ENCODE results near the gene SLC19A1.

The SLC19A1 gene

GRCh38 chr21:45540601-45540970 lies 1.7 kb downstream of the SLC19A1 start:
- H2AFZ ChIP-seq = no peak overlapping the region
- H3K4me1 ChIP-seq = no peaks in the 10 kb centered on the region
- no peaks in the 10 kb centered on the region for H3K36me3 ChIP-seq (ENCODE audit: control insufficient read depth, insufficient read depth, low read length)
- no peaks in the 10 kb centered on the region for H3K27me3 ChIP-seq (ENCODE audit: control insufficient read depth, insufficient read depth, low read length)
- TF ChIP-seq, protein P1, sequence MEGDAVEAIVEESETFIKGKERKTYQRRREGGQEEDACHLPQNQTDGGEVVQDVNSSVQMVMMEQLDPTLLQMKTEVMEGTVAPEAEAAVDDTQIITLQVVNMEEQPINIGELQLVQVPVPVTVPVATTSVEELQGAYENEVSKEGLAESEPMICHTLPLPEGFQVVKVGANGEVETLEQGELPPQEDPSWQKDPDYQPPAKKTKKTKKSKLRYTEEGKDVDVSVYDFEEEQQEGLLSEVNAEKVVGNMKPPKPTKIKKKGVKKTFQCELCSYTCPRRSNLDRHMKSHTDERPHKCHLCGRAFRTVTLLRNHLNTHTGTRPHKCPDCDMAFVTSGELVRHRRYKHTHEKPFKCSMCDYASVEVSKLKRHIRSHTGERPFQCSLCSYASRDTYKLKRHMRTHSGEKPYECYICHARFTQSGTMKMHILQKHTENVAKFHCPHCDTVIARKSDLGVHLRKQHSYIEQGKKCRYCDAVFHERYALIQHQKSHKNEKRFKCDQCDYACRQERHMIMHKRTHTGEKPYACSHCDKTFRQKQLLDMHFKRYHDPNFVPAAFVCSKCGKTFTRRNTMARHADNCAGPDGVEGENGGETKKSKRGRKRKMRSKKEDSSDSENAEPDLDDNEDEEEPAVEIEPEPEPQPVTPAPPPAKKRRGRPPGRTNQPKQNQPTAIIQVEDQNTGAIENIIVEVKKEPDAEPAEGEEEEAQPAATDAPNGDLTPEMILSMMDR (IDR thresholded peaks at IDR 0.05) = no peak
- H3K9me3 ChIP-seq (ENCODE audit: control insufficient read depth, low read length) = no peaks in the 10 kb centered on the region
- no peak overlapping the region for H3K27ac ChIP-seq
- no peak overlapping the region for H3K9ac ChIP-seq
- H3K4me2 ChIP-seq (ENCODE audit: low read length) = no peak overlapping the region
- H3K79me2 ChIP-seq = no peaks in the 10 kb centered on the region
- H3K4me3 ChIP-seq (ENCODE audit: low read depth, low read length) = no peak overlapping the region

- Histone ChIP-seq H3K9me3 (ENCODE audit: control insufficient read depth, low read length) (no peaks in the 10 kb centered on the region), H3K27ac (no peak overlapping the region), H3K4me2 (ENCODE audit: low read length) (no peak overlapping the region), H3K36me3 (ENCODE audit: control insufficient read depth, insufficient read depth, low read length) (no peaks in the 10 kb centered on the region), H3K4me1 (no peaks in the 10 kb centered on the region), H3K79me2 (no peaks in the 10 kb centered on the region), H2AFZ (no peak overlapping the region), H3K9ac (no peak overlapping the region), H3K27me3 (ENCODE audit: control insufficient read depth, insufficient read depth, low read length) (no peaks in the 10 kb centered on the region), H3K4me3 (ENCODE audit: low read depth, low read length) (no peak overlapping the region)
- TF ChIP-seq, protein P1 (IDR thresholded peaks at IDR 0.05) = no peak
Measured at GRCh38 chr21:45539796-45540600, 2.2 kb downstream of the SLC19A1 start.

DNA sequence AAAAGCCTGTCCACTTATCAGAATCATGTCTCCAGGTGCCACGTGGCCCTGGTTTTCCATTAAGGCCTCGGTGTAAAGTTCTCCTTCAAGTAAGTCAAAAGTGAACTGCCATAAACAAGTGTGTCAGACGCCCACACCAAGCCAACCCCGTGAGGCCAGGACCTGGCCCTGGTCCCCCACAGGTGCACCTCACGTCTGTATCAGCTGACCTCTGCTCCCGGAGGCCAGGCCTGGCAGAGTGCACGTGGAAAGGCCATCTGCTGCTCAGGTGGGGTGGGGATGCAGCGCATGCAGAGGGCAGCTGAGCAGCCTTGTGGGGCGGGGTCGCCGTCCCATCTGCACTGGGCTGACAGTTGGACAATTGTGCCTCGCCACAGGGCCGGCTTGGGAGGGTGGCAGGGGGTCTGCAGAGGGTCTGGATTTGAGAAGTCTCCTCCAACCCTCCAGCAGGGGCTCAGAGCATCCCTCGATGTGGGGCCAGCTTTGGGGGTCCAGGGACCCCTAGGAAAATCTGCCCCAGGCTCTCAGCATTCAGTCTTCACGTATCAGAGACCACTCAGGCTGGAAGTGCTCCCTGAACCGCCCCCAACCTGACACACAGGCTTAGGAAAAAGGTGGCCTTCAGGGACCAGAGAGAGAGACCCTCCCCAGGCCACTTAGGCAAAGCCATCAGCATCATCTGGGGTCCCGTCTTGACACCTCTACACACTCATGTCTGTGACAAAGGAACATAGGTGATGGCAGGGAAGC lies 3.0 kb downstream of the SLC19A1 start:
- Histone ChIP-seq H3K79me2 (no peaks in the 10 kb centered on the region), H3K9me3 (ENCODE audit: control insufficient read depth, low read length) (no peaks in the 10 kb centered on the region), H3K4me3 (ENCODE audit: low read depth, low read length) (no peak overlapping the region), H3K27ac (no peak overlapping the region), H3K9ac (no peak overlapping the region), H3K36me3 (ENCODE audit: control insufficient read depth, insufficient read depth, low read length) (no peaks in the 10 kb centered on the region), H3K4me1 (no peaks in the 10 kb centered on the region), H2AFZ (no peak overlapping the region), H3K4me2 (ENCODE audit: low read length) (no peak overlapping the region), H3K27me3 (ENCODE audit: control insufficient read depth, insufficient read depth, low read length) (no peaks in the 10 kb centered on the region)
- TF ChIP-seq, protein P1 (IDR thresholded peaks at IDR 0.05) = no peak

GRCh38 chr21:45538381-45539045 lies 3.7 kb downstream of the SLC19A1 start:
- H3K36me3 ChIP-seq (ENCODE audit: control insufficient read depth, insufficient read depth, low read length) = no peaks in the 10 kb centered on the region
- H2AFZ ChIP-seq = no peak overlapping the region
- H3K4me2 ChIP-seq (ENCODE audit: low read length) = no peak overlapping the region
- no peaks in the 10 kb centered on the region for H3K9me3 ChIP-seq (ENCODE audit: control insufficient read depth, low read length)
- H3K27ac ChIP-seq = no peak overlapping the region
- TF ChIP-seq, protein P1 (IDR thresholded peaks at IDR 0.05) = no peak
- H3K4me3 ChIP-seq (ENCODE audit: low read depth, low read length) = no peak overlapping the region
- no peaks in the 10 kb centered on the region for H3K4me1 ChIP-seq
- no peak overlapping the region for H3K9ac ChIP-seq
- H3K79me2 ChIP-seq = no peaks in the 10 kb centered on the region
- no peaks in the 10 kb centered on the region for H3K27me3 ChIP-seq (ENCODE audit: control insufficient read depth, insufficient read depth, low read length)
